K562 (cell line): Measurements from ENCODE around the gene XRRA1. TPM values are rescaled to one million over a fixed set of nuclear protein-coding genes. Genes with fewer than 3 reads are reported as not detected.

Source experiments
- BCL6 ChIP-seq: fragments of 250-450 bp; sonication (Bioruptor Pico); IDR thresholded peaks from 2 replicates; pipeline ENCODE4 v1.4.0; 2020
- C11orf30 ChIP-seq: fragments of 450-650 bp; IDR thresholded peaks from 2 replicates; pipeline ENCODE4 v1.6.1; 2016; ENCODE audit warnings: low read depth, mild to moderate bottlenecking
- CTBP1 ChIP-seq: fragments of 450-650 bp; IDR thresholded peaks from 2 replicates; pipeline ENCODE4 v1.6.1; 2016; ENCODE audit warnings: borderline replicate concordance
- ESRRB ChIP-seq: fragments of 250-450 bp; sonication (Bioruptor Pico); IDR thresholded peaks from 2 replicates; pipeline ENCODE4 v1.5.0; 2020; ENCODE audit warnings: mild to moderate bottlenecking, moderate library complexity, borderline replicate concordance
- FIP1L1 ChIP-seq: fragments of 200-400 bp; formaldehyde crosslinking; IDR thresholded peaks from 2 replicates; pipeline ENCODE4 v1.6.1; 2018; ENCODE audit warnings: mild to moderate bottlenecking, low read depth, low read length; ENCODE audit not compliant: poor library complexity, severe bottlenecking
- PPARD ChIP-seq: fragments of 250-450 bp; sonication (Bioruptor Pico); IDR thresholded peaks from 2 replicates; pipeline ENCODE4 v1.8.0; 2022; ENCODE audit warnings: inconsistent platforms, mild to moderate bottlenecking, moderate library complexity
- SAFB2 ChIP-seq: fragments of 200-400 bp; formaldehyde crosslinking; IDR thresholded peaks from 2 replicates; pipeline ENCODE4 v1.6.1; 2018; ENCODE audit warnings: borderline replicate concordance, low read length, low read depth, moderate library complexity; ENCODE audit not compliant: severe bottlenecking
- SMARCA5 ChIP-seq: fragments of 450-650 bp; IDR thresholded peaks from 2 replicates; pipeline ENCODE4 v1.6.1; 2016
- SMARCB1 ChIP-seq: IDR thresholded peaks from 2 replicates; pipeline ENCODE4 v1.6.1; 2011; ENCODE audit warnings: improper control_type of control experiment, low read depth; ENCODE audit not compliant: insufficient read length
- SREBF1 ChIP-seq: fragments of 150-350 bp; IDR thresholded peaks from 2 replicates; pipeline ENCODE4 v1.6.1; 2014; ENCODE audit warnings: antibody characterized with exemption, low read depth, low read length, borderline replicate concordance
- SUPT5H ChIP-seq: fragments of 450-650 bp; IDR thresholded peaks from 2 replicates; pipeline ENCODE4 v1.6.1; 2016
- TCFL5 ChIP-seq: fragments of 250-450 bp; sonication (Bioruptor Pico); conservative IDR thresholded peaks from 2 replicates; pipeline ENCODE4 v1.6.1; 2021; ENCODE audit warnings: mild to moderate bottlenecking, moderate library complexity, matching md5 sums
- TEAD2 ChIP-seq: fragments of 450-650 bp; IDR thresholded peaks from 2 replicates; pipeline ENCODE4 v1.6.1; 2016; ENCODE audit warnings: missing genetic modification characterization, control low read depth, missing compliant biosample characterization
- YBX1 ChIP-seq: fragments of 450-650 bp; IDR thresholded peaks from 2 replicates; pipeline ENCODE4 v1.7.1; 2016; ENCODE audit warnings: mild to moderate bottlenecking
- ZNF12 ChIP-seq: sonication (generic); formaldehyde crosslinking; IDR thresholded peaks from 2 replicates; pipeline ENCODE4 v1.4.0; 2020; ENCODE audit warnings: mild to moderate bottlenecking, missing genetic modification reagents
- ZNF586 ChIP-seq: fragments of 450-650 bp; formaldehyde crosslinking; conservative IDR thresholded peaks from 2 replicates; pipeline ENCODE4 v1.4.0; 2020; ENCODE audit warnings: mild to moderate bottlenecking, moderate library complexity
- ZNF79 ChIP-seq: fragments of 250-450 bp; sonication (Bioruptor Pico); IDR thresholded peaks from 2 replicates; pipeline ENCODE4 v1.4.0; 2020; ENCODE audit warnings: low read depth, mild to moderate bottlenecking, moderate library complexity
- polyA plus RNA-seq, 8 experiments: library from polyadenylated mRNA; depleted of rRNA in 4 of 8; stranded (reverse) in 5 of 8; unstranded in 3 of 8; fragments of >200 nt; fragmentation: Nextera tagmentation in 2 of 8; fragmentation: Illumina TruSeq in 1 of 8; extraction: Ambion mirVana in 2 of 8; extraction: Trizol in 1 of 8; gene quantifications; 2 replicates each; pipeline versions ENCODE4 v1.2.1 to v1.2.3, GENCODE V29; 2011 to 2014; ENCODE audit warnings: inconsistent platforms in 1 of 8, missing spikeins in 1 of 8
- total RNA-seq, 7 experiments: library from RNA; depleted of rRNA in 6 of 7; stranded (reverse); fragments of >200 nt in 6 of 7; fragmentation: Illumina TruSeq in 2 of 7; extraction: Trizol in 2 of 7; gene quantifications; 2 replicates each; pipeline versions ENCODE4 v1.2.1 to v1.2.3, GENCODE V29; 2011 to 2021; ENCODE audit warnings: low replicate concordance in 1 of 7
- TF ChIP-seq, protein P1 (sequence below): IDR thresholded peaks from 2 replicates; pipeline ENCODE4 v1.6.1; 2011; ENCODE audit not compliant: insufficient read length; ENCODE audit errors: extremely low read depth
- TF ChIP-seq, protein P2 (sequence below): sonication (generic); formaldehyde crosslinking; IDR thresholded peaks from 2 replicates; pipeline ENCODE4 v1.8.1; 2022; ENCODE audit warnings: missing genetic modification reagents
- TF ChIP-seq, protein P3 (sequence below): sonication (generic); formaldehyde crosslinking; IDR thresholded peaks from 2 replicates; pipeline ENCODE4 v1.4.0; 2020; ENCODE audit warnings: mild to moderate bottlenecking, missing genetic modification reagents
- TF ChIP-seq, protein P4 (sequence below): fragments of 450-650 bp; formaldehyde crosslinking; IDR thresholded peaks from 2 replicates; pipeline ENCODE4 v1.4.0; 2020; ENCODE audit warnings: mild to moderate bottlenecking, moderate library complexity
- TF ChIP-seq, protein P5 (sequence below): sonication (generic); formaldehyde crosslinking; IDR thresholded peaks from 2 replicates; pipeline ENCODE4 v1.8.0; 2022; ENCODE audit warnings: missing genetic modification reagents, mild to moderate bottlenecking, borderline replicate concordance

Gene XRRA1
- total and polyA plus RNA-seq, 9 of the 15 experiments (the other 6 are each of a cell fraction or from before 2014, with no cell fraction given) = 5.0 to 22.5 (median 16.0) TPM

DNA sequence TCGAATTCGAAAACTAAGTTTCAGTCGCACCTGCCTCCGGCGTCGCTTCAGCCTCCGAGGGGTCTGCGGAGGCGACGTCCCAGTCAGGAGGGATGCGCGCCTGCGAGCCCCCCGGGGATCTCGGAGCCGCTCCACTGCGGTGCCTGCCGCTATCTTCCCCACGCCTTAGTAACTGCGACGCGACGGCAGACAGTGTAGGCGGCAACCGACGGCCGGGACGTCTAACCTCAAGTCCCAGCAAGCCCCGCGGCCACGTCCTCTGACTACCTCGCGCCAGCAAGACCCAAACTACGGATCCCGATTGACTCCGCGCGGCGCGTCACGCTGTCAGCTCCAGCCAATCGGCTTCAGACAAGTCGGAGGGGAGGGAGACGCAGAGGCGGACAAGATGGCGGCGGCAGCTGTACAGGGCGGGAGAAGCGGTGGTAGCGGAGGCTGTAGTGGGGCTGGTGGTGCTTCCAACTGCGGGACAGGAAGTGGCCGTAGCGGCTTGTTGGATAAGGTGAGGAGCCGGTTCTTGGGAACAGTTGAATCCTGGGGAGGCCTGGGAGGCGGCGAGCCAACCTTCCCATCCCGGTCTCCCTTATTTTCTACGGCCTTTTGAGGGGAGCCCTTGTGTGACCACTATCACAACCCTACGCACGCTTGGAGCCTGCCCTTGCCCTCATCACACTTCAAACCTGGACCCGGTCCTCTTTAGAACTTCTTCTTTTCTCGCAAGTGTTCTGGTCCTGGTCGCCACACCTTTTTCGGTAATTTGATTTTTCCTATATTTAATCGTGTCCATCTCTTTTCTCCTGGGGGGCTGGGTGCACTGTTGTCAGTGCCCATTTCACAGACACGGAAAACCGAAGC, at the start of gene XRRA1, which contains the start of gene SPCS2 (continued):
- TF ChIP-seq SMARCB1 = peak; percentile 71
- no peak for TF ChIP-seq TCFL5 (CRISPR knock-in tag)
- no peak for TF ChIP-seq SAFB2
- TF ChIP-seq, protein P1, sequence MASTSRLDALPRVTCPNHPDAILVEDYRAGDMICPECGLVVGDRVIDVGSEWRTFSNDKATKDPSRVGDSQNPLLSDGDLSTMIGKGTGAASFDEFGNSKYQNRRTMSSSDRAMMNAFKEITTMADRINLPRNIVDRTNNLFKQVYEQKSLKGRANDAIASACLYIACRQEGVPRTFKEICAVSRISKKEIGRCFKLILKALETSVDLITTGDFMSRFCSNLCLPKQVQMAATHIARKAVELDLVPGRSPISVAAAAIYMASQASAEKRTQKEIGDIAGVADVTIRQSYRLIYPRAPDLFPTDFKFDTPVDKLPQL = no peak
- TF ChIP-seq CTBP1 = peak; percentile 75; the same call in 1 of the 2 replicates
- peak; percentile 83 for TF ChIP-seq C11orf30
- no peak for TF ChIP-seq BCL6 (CRISPR knock-in tag)
- TF ChIP-seq TEAD2 (tag) = no peak
- TF ChIP-seq, protein P2, sequence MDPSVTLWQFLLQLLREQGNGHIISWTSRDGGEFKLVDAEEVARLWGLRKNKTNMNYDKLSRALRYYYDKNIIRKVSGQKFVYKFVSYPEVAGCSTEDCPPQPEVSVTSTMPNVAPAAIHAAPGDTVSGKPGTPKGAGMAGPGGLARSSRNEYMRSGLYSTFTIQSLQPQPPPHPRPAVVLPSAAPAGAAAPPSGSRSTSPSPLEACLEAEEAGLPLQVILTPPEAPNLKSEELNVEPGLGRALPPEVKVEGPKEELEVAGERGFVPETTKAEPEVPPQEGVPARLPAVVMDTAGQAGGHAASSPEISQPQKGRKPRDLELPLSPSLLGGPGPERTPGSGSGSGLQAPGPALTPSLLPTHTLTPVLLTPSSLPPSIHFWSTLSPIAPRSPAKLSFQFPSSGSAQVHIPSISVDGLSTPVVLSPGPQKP (CRISPR knock-in tag) = no peak
- no peak for TF ChIP-seq YBX1
- TF ChIP-seq, protein P3, sequence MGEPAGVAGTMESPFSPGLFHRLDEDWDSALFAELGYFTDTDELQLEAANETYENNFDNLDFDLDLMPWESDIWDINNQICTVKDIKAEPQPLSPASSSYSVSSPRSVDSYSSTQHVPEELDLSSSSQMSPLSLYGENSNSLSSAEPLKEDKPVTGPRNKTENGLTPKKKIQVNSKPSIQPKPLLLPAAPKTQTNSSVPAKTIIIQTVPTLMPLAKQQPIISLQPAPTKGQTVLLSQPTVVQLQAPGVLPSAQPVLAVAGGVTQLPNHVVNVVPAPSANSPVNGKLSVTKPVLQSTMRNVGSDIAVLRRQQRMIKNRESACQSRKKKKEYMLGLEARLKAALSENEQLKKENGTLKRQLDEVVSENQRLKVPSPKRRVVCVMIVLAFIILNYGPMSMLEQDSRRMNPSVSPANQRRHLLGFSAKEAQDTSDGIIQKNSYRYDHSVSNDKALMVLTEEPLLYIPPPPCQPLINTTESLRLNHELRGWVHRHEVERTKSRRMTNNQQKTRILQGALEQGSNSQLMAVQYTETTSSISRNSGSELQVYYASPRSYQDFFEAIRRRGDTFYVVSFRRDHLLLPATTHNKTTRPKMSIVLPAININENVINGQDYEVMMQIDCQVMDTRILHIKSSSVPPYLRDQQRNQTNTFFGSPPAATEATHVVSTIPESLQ (CRISPR knock-in tag) = 0 out of 2 replicates have a peak, but pooled peaks have one; percentile 30
- TF ChIP-seq ZNF586 = no peak
- TF ChIP-seq ZNF79 (CRISPR knock-in tag) = no peak
- TF ChIP-seq, protein P4, sequence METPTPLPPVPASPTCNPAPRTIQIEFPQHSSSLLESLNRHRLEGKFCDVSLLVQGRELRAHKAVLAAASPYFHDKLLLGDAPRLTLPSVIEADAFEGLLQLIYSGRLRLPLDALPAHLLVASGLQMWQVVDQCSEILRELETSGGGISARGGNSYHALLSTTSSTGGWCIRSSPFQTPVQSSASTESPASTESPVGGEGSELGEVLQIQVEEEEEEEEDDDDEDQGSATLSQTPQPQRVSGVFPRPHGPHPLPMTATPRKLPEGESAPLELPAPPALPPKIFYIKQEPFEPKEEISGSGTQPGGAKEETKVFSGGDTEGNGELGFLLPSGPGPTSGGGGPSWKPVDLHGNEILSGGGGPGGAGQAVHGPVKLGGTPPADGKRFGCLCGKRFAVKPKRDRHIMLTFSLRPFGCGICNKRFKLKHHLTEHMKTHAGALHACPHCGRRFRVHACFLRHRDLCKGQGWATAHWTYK = 0 out of 2 replicates have a peak, but pooled peaks have one; percentile 38
- 0 out of 2 replicates have a peak, but pooled peaks have one; percentile 71 for TF ChIP-seq SREBF1
- TF ChIP-seq PPARD (CRISPR knock-in tag) = no peak
- TF ChIP-seq, protein P5, sequence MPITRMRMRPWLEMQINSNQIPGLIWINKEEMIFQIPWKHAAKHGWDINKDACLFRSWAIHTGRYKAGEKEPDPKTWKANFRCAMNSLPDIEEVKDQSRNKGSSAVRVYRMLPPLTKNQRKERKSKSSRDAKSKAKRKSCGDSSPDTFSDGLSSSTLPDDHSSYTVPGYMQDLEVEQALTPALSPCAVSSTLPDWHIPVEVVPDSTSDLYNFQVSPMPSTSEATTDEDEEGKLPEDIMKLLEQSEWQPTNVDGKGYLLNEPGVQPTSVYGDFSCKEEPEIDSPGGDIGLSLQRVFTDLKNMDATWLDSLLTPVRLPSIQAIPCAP (CRISPR knock-in tag) = no peak
- TF ChIP-seq ESRRB (CRISPR knock-in tag) = no peak
- TF ChIP-seq SUPT5H = peak; percentile 94
- TF ChIP-seq SMARCA5 = no peak
- no peak for TF ChIP-seq FIP1L1
- TF ChIP-seq ZNF12 = peak; percentile 70
